Measurements from ENCODE around the gene HHATL. TPM values are rescaled to one million over a fixed set of nuclear protein-coding genes. Genes with fewer than 3 reads are reported as not detected.

HHATL gene
- total and polyA plus RNA-seq, 5 donors from 2014 or later = not detected

DNA sequence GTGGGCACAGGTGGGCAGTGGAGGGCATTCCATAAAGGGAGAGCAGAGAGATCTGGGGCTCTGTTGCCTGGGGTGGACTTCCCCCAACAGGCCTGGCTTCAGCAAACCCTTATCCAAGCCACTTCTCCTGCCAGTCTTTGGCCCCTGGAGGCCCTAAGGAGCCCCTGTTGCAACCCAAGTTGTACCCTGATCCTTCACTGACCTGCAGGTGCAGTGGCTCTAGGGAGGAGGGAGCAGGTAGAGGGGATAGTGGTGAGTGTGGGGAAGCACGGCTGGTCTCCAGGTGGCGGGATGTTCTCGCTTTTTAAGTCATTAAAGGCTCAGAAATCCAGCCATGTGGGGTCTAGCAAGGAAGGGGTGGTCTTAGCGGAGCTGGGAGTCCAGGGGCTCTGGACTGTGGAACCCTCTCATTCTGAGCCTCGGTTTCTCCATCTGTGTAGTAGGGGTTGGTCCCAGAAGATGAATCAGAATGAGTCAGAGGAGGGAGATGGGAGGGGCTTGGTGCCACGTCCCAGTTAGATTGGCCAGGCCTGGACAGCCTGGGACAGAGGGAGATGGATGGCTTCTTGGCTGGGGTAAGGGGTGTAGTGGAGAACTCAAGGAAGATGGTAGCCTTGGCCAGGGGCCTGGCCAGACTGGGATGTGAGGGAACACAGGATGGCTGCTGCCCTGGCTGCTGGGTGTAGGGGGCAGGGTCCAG is 46.5 kb downstream of the HHATL start:
- ATAC-seq (ENCODE audit: low read depth in 2 of 2) (no peak), DNase-seq (no peak)
- Histone ChIP-seq H3K4me1 (ENCODE audit: control insufficient read depth, insufficient read depth, low read length, poor library complexity, severe bottlenecking) (peaks cover 18% of the 10 kb centered on the region), H3K36me3 (ENCODE audit: control insufficient read depth, insufficient read depth, low read length) (no peaks in the 10 kb centered on the region), H3K9me3 (ENCODE audit: control insufficient read depth in 2 of 2, low read length in 2 of 2) (no peaks in the 10 kb centered on the region), H3K27me3 (ENCODE audit: control insufficient read depth, insufficient read depth, low read length) (no peaks in the 10 kb centered on the region), H3K4me3 (ENCODE audit: low read depth, low read length) (no peak overlapping the region), H3K27ac (ENCODE audit: insufficient read depth, low read length, poor library complexity, severe bottlenecking) (no peak overlapping the region)
- no peak overlapping the region for H3K27ac Mint-ChIP-seq
- H3K27me3 Mint-ChIP-seq = peaks cover 16% of the 10 kb centered on the region
- H3K4me3 Mint-ChIP-seq = peak overlapping the region in 1 of 4 donors; percentile 38
- no peaks in the 10 kb centered on the region for H3K36me3 Mint-ChIP-seq
- no peaks in the 10 kb centered on the region for H3K9me3 Mint-ChIP-seq
- peaks cover 0 to 9% (median 4%) of the 10 kb centered on the region in 4 donors for H3K4me1 Mint-ChIP-seq

DNA sequence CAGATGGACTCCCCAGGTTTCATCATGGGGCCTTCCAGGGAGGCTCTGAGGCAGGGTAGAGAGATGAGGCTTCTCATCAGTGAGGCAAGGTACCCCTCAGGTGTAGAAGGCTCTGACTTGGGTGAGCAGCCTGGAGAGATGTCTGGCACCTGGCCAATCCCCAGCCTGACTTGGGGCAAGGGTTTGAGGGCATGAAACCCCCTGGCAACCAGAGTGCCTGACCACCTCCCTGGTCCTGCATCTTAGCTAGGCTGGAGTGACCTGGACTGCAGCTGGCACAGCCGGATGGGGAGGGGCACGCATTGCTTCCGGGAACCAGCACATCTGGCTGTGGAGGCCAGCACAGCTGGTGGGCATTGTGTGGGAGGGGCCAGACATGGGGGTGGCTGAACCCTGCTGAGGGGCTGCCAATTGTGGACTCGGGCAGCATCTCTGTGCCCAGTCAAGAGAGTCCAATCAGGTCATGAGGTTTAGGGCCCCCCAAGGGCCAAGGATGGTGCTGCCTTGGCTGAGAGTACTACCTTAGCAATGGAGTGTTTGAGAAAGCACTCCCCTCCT is 47.2 kb downstream of the HHATL start:
- Mint-ChIP-seq H3K27ac (no peak overlapping the region), H3K4me3 (peak overlapping the region in 3 of 4 donors; percentile 24 to 55 (median 38)), H3K36me3 (no peaks in the 10 kb centered on the region), H3K27me3 (peaks cover 16% of the 10 kb centered on the region), H3K9me3 (no peaks in the 10 kb centered on the region), H3K4me1 (peaks cover 0 to 9% (median 4%) of the 10 kb centered on the region in 4 donors)
- no peaks in the 10 kb centered on the region for H3K27me3 ChIP-seq (ENCODE audit: control insufficient read depth, insufficient read depth, low read length)
- DNase-seq (no peak), ATAC-seq (ENCODE audit: low read depth in 2 of 2) (no peak)
- no peaks in the 10 kb centered on the region for H3K36me3 ChIP-seq (ENCODE audit: control insufficient read depth, insufficient read depth, low read length)
- H3K4me1 ChIP-seq (ENCODE audit: control insufficient read depth, insufficient read depth, low read length, poor library complexity, severe bottlenecking) = peaks cover 18% of the 10 kb centered on the region
- H3K9me3 ChIP-seq (ENCODE audit: control insufficient read depth in 2 of 2, low read length in 2 of 2) = no peaks in the 10 kb centered on the region
- H3K27ac ChIP-seq (ENCODE audit: insufficient read depth, low read length, poor library complexity, severe bottlenecking) = no peak overlapping the region
- H3K4me3 ChIP-seq (ENCODE audit: low read depth, low read length) = no peak overlapping the region

DNA sequence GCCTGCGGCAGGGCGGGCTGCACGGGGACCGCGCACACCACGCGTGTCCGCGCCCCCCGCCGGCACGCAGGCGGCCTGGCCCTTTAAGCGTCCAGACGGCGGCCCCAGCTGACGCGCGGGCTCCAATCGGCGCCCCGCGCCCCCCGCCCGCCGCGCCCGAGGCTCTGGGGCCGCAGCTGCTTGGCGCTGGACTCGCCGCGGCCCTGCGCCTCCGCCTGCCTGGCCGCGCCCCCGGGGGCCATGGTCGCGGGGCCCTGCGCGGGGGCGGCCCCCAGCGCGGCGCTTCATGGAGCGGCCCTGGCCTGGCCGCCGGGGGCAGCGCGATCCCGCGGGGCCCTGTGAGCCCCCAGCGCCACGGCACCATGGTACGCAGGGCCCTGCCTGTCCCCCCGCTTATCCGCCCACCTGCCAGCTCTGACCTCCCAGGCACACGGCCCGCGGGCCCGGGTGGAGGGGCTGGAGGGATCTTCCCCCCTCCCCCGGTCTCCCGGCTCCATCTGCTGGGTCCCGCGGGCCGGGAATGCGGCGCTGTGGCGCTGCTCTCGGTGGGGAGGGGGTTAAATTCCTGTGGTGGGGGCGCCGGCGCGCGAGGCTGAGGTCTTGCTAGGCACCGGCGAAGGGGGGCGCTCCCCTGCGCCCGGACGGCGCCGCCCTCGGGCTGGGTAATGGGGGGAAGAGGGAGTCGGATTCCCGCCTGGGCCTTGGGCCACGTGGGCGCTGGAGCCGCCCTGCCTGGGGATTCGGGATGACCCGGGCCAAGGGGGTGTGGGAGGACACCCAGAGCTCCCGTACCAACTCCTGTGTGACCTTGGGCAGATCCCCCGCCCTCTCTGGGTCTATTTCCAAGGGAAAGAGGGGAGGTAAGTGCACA is 48.0 kb downstream of the HHATL start:
- peaks cover under 1% of the 10 kb centered on the region for H3K36me3 Mint-ChIP-seq
- no peak overlapping the region for H3K27ac ChIP-seq (ENCODE audit: insufficient read depth, low read length, poor library complexity, severe bottlenecking)
- no peaks in the 10 kb centered on the region for H3K36me3 ChIP-seq (ENCODE audit: control insufficient read depth, insufficient read depth, low read length)
- H3K9me3 ChIP-seq (ENCODE audit: control insufficient read depth in 2 of 2, low read length in 2 of 2) = no peaks in the 10 kb centered on the region
- peak; percentile 23 to 25 for ATAC-seq (ENCODE audit: low read depth in 2 of 2)
- peaks cover 18% of the 10 kb centered on the region for H3K4me1 ChIP-seq (ENCODE audit: control insufficient read depth, insufficient read depth, low read length, poor library complexity, severe bottlenecking)
- H3K27me3 ChIP-seq (ENCODE audit: control insufficient read depth, insufficient read depth, low read length) = no peaks in the 10 kb centered on the region
- H3K4me1 Mint-ChIP-seq = peaks cover 0 to 9% (median 4%) of the 10 kb centered on the region in 4 donors
- H3K27me3 Mint-ChIP-seq = peaks cover 16% of the 10 kb centered on the region
- H3K9me3 Mint-ChIP-seq = no peaks in the 10 kb centered on the region
- no peak overlapping the region for H3K27ac Mint-ChIP-seq
- DNase-seq = no peak
- peak overlapping the region in 3 of 4 donors; percentile 24 to 73 (median 55) for H3K4me3 Mint-ChIP-seq
- H3K4me3 ChIP-seq (ENCODE audit: low read depth, low read length) = no peak overlapping the region

DNA sequence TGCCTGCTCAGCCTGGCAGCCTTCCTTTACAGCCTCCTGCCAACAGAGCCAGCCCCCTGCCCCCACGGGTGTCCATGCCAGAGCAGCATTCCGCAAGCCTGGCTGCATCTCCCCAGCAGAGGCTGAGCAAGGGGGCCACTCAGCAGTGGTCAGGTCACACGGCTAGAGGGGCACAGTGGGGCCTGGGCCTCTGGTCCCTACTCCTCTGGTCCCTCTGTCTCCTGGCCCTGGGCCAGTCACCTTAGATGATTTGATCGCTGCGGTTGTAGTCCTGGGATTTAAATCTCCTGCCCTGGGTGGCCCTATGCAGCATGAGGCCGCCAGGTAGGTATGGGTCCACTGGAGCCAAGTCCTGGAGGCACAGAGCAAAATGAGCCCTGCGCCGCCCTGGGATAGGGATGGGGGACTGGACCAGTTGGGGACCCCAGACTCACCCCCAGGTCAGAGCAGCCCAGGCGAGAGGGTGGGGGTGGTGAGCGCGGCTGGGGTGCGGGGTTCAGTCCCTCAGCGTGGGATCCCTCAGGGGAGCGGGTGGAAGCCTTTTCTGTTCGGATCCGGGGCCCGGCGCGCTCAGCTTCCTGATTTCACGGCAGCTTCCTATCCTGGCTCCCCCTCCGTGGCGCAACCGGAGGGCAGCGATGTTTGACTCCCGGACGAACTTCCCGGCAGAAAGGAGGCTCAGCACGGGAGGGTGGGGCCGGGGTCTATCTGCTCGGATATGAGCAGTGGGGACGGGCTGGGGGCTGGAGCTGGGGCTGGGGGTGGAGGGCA is 48.9 kb downstream of the HHATL start, which contains the start of gene ZBTB47:
TSS of gene ZBTB47 (plus strand) at position 138 of the 771 bp plus-strand sequence. CDS start 4,659 bp downstream, outside the sequence.
- peaks cover 18% of the 10 kb centered on the region for H3K4me1 ChIP-seq (ENCODE audit: control insufficient read depth, insufficient read depth, low read length, poor library complexity, severe bottlenecking)
- H3K4me3 ChIP-seq (ENCODE audit: low read depth, low read length) = no peak within 1 kb of the TSS
- H3K9me3 ChIP-seq (ENCODE audit: control insufficient read depth in 2 of 2, low read length in 2 of 2) = no peaks in the 10 kb centered on the region
- H3K9me3 Mint-ChIP-seq = no peaks in the 10 kb centered on the region
- H3K27ac ChIP-seq (ENCODE audit: insufficient read depth, low read length, poor library complexity, severe bottlenecking) = no peak within 1 kb of the TSS
- H3K27me3 ChIP-seq (ENCODE audit: control insufficient read depth, insufficient read depth, low read length) = no peaks in the 10 kb centered on the region
- no peak for ATAC-seq (ENCODE audit: low read depth in 2 of 2)
- no peak for DNase-seq
- H3K27me3 Mint-ChIP-seq = peaks cover 16% of the 10 kb centered on the region
- peaks cover 3% of the 10 kb centered on the region for H3K36me3 ChIP-seq (ENCODE audit: control insufficient read depth, insufficient read depth, low read length)
- peaks cover 8% of the 10 kb centered on the region for H3K36me3 Mint-ChIP-seq
- peak within 1 kb of the TSS; percentile 56 to 92 (median 80) for H3K4me3 Mint-ChIP-seq
- H3K27ac Mint-ChIP-seq = peak within 1 kb of the TSS in 1 of 3 donors; percentile 83
- H3K4me1 Mint-ChIP-seq = peaks cover 0 to 11% (median 6%) of the 10 kb centered on the region in 4 donors

DNA sequence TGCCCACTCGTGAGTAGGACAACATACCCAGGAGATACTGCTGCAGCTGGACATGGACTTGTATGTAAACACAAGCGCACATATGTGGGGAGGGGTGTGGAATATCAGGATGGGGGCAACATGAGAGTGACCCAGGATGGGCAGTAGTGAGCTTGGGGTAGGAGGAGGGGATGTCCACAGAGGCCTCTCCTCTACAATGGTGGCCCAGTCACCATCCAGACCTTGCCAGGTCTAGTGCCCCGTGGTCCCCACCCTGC is 49.4 kb downstream of the HHATL start:
- ATAC-seq (ENCODE audit: low read depth in 2 of 2) = no peak
- Mint-ChIP-seq H3K9me3 (no peaks in the 10 kb centered on the region), H3K4me1 (peaks cover 0 to 11% (median 7%) of the 10 kb centered on the region in 4 donors), H3K36me3 (peaks cover 9% of the 10 kb centered on the region), H3K4me3 (peak overlapping the region; percentile 48 to 92 (median 64)), H3K27ac (peak overlapping the region in 1 of 3 donors; percentile 83), H3K27me3 (peaks cover 16% of the 10 kb centered on the region)
- no peak overlapping the region for H3K27ac ChIP-seq (ENCODE audit: insufficient read depth, low read length, poor library complexity, severe bottlenecking)
- no peaks in the 10 kb centered on the region for H3K27me3 ChIP-seq (ENCODE audit: control insufficient read depth, insufficient read depth, low read length)
- peaks cover 18% of the 10 kb centered on the region for H3K4me1 ChIP-seq (ENCODE audit: control insufficient read depth, insufficient read depth, low read length, poor library complexity, severe bottlenecking)
- DNase-seq = no peak
- H3K4me3 ChIP-seq (ENCODE audit: low read depth, low read length) = no peak overlapping the region
- H3K9me3 ChIP-seq (ENCODE audit: control insufficient read depth in 2 of 2, low read length in 2 of 2) = no peaks in the 10 kb centered on the region
- peaks cover 6% of the 10 kb centered on the region for H3K36me3 ChIP-seq (ENCODE audit: control insufficient read depth, insufficient read depth, low read length)

DNA sequence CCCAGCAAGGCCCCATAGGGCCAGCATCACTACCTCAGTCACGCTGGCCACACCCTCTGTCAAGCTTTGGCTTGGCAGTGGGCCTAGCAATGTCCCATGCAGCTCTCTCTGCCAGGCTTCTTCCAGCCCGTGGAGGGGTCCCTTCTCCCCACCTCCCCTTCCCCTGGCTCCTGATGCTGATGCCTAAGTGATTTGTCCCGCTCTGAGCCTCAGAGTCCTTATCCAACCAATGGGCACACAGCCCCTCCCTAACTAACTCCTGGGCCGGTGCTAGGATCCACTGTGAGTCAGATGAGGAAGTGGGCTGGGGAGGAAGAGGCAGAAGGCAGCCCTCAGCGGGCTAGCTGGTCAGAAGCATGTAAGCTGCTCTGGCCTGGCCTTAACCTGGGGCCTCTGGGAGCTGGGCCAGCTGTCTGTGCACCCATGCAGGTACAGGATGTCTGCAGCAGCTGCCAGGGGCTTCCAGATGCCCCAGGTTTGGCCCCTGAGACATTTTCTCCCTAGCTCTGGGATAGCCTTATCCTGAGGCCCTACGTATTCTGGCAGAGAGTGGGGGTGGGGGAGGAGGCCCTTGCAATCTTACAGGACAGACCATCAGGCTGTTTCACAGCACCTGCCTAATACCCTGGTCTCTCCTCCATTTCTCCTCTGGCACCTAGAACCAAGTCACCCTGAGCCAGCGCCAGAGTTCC is 49.8 kb downstream of the HHATL start:
- Histone ChIP-seq H3K36me3 (ENCODE audit: control insufficient read depth, insufficient read depth, low read length) (peaks cover 11% of the 10 kb centered on the region), H3K4me3 (ENCODE audit: low read depth, low read length) (no peak overlapping the region), H3K4me1 (ENCODE audit: control insufficient read depth, insufficient read depth, low read length, poor library complexity, severe bottlenecking) (peaks cover 18% of the 10 kb centered on the region), H3K27ac (ENCODE audit: insufficient read depth, low read length, poor library complexity, severe bottlenecking) (no peak overlapping the region), H3K27me3 (ENCODE audit: control insufficient read depth, insufficient read depth, low read length) (no peaks in the 10 kb centered on the region), H3K9me3 (ENCODE audit: control insufficient read depth in 2 of 2, low read length in 2 of 2) (no peaks in the 10 kb centered on the region)
- ATAC-seq (ENCODE audit: low read depth in 2 of 2) = no peak
- Mint-ChIP-seq H3K4me1 (peaks cover 0 to 12% (median 7%) of the 10 kb centered on the region in 4 donors), H3K4me3 (peak overlapping the region; percentile 48 to 92 (median 64)), H3K27ac (peak overlapping the region in 1 of 3 donors; percentile 83), H3K36me3 (peaks cover 13% of the 10 kb centered on the region), H3K9me3 (no peaks in the 10 kb centered on the region), H3K27me3 (peaks cover 16% of the 10 kb centered on the region)
- DNase-seq = no peak

DNA sequence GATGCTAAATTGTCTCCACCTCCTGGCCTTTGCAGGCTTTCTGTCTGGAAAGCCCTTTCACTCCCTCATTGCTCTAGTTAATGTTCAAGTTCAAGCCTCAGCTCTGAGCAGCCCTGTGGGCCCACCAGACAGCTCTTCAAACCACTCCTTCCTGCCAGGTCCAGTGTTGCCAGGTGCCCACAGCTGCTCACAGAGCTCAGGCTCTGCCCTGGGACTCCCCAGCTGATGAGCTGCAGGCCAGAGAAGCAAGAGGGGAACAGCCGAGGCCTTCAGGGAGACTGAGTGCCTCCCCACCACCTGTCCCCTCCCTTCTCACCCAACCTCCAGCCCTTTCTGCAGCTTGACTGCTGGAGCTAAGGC is 50.4 kb downstream of the HHATL start:
- peaks cover 17% of the 10 kb centered on the region for H3K36me3 Mint-ChIP-seq
- peaks cover 0 to 12% (median 7%) of the 10 kb centered on the region in 4 donors for H3K4me1 Mint-ChIP-seq
- ATAC-seq (ENCODE audit: low read depth in 2 of 2) (no peak), DNase-seq (no peak)
- no peak overlapping the region for H3K27ac ChIP-seq (ENCODE audit: insufficient read depth, low read length, poor library complexity, severe bottlenecking)
- H3K27me3 Mint-ChIP-seq = peaks cover 16% of the 10 kb centered on the region
- H3K36me3 ChIP-seq (ENCODE audit: control insufficient read depth, insufficient read depth, low read length) = peaks cover 16% of the 10 kb centered on the region
- H3K27me3 ChIP-seq (ENCODE audit: control insufficient read depth, insufficient read depth, low read length) = no peaks in the 10 kb centered on the region
- H3K4me3 ChIP-seq (ENCODE audit: low read depth, low read length) = no peak overlapping the region
- no peaks in the 10 kb centered on the region for H3K9me3 ChIP-seq (ENCODE audit: control insufficient read depth in 2 of 2, low read length in 2 of 2)
- H3K4me3 Mint-ChIP-seq = no peak overlapping the region
- no peak overlapping the region for H3K27ac Mint-ChIP-seq
- H3K4me1 ChIP-seq (ENCODE audit: control insufficient read depth, insufficient read depth, low read length, poor library complexity, severe bottlenecking) = peaks cover 18% of the 10 kb centered on the region
- no peaks in the 10 kb centered on the region for H3K9me3 Mint-ChIP-seq
